ENCODE data around the gene CASKIN2. TPM values are rescaled to one million over a fixed set of nuclear protein-coding genes. Genes with fewer than 3 reads are reported as not detected.
"Not testable (repeated sequence)": the region's sequence is repeated elsewhere in the genome, so short reads cannot be mapped to it uniquely, and the experiment has no call there.

CASKIN2 gene
- total RNA-seq, 1 experiment from 2014 or later: 7.4 TPM

DNA sequence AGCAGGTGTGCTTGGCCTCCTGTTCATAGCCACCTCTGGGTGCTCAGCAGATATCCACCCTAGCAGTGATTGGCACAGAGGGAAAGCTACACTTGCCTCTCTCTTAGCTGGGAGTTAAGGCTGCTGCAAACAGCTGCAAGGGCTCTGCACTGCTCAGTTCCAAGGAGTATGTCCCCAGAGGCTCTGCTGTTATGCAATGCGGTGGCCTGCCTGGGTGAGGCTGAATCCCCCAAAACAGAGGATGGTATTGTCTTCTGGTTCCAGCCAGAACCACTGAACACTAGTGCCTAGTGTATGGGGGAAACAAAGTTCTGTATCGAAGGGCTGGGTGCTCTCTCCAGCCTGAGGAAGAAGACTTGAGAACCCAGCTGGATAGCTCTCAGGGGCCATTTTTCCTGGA is 42.1 kb downstream of the CASKIN2 start:
- DNase-seq (ENCODE audit: low read depth): no peak

DNA sequence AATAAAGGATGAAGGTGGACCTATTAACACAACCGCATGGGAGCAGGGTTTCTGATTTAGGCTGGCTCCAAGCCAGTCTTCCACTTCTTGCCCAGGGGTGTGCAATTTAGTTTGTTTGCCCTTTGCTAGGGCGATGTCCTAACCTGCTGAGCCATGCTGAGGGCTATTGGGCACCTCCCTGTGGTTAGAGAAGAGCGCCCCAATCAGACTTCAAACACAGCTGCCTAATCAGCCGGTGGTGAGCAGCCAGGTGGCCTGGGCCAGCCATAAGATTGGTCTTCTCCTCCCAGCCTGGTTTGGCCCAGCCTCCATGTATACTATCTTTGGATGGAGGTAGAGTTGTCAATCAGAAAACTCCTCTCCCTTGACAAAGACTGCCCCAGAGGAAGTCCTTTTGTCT is 43.2 kb downstream of the CASKIN2 start:
- DNase-seq (ENCODE audit: low read depth): no peak

DNA sequence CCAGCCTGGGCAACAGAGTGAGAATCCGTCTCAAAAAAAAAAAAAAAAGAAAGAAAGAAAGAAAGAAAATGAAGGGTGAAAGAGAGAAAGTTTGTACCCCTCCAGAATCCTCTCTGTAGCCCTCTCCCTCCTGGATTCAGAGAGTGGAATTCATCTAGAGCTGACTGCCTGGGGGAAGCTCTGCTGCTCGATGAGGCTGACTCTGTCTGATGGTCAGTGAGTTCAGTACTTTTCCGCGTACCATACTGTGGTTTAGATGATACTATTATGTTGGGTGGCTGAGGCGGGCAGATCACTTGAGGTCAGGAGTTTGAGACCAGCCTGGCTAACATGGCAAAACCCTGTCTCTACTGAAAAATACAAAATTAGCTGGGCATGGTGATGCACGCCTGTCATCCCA is 44.1 kb downstream of the CASKIN2 start:
- no peak for DNase-seq (ENCODE audit: low read depth)

DNA sequence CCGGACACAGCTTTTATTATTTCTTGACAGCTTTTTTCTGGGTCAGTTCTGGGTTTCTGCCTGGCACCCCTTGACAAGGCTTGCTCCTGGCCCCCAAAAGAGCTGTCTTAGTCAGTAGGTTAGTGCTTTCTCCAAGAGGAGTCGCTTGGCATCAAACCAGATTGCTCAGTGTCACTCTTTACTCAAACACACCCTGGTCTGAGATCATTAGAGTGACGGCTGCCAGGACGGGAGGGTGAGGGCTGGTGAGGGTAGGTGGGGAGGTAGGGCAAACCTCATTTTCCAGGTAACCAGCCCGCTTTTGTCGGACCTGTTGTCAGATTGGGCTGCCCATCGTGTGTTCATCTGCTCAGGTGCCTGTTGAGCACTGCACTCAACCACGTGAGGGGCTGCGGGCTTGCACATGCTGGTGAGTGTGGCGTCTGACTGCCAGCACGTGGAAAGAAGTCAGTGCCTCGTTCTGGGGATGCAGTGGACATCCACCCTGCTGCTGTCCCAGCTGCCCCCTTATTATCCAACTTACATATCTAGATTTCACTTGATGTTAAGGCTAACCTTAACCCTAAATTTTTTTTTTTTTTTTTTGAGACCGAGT is 46.5 kb downstream of the CASKIN2 start:
- no peak for DNase-seq (ENCODE audit: low read depth)

DNA sequence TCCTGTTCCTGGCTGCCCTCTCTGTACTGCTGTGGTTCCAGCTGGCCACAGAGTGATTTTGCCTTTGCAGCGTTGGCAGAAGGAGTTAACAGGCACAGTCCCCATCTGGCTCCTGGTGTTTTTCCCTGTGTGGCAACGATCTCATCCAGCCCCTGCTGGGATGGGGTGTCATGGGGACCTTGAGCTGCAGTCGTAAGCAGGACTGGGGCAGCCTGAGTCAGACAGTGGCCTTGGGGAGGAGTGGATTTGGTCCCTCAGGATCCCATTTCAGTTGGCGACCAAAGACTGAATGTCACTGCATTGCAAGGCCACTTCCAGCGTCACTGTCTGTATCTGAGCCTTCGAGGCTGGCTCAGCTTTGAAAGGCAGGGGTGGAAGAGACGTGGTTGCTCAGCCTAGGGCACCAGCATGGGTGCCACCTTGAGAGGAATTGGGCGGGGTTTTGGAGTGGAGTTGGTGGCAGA is 47.0 kb downstream of the CASKIN2 start:
- no peak for DNase-seq (ENCODE audit: low read depth)

DNA sequence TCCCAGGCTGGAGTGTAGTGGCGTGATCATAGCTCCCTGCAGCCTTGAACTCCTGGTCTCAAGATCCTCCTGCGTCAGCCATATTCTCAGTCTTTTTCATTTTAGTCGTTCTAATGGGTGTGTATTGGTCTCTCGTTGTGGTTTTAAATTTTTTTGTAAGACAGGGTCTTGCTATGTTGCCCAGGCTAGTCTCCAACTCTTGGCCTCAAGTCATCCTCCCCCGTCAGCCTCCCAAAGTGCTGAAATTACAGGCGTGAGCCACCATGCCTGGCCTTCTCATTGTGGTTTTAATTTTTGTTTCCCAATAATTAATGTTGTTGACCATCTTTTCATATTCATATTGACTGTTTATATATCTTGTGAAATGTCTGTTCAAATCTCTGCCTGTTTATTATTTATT is 50.3 kb downstream of the CASKIN2 start:
- no peak for DNase-seq (ENCODE audit: low read depth)

DNA sequence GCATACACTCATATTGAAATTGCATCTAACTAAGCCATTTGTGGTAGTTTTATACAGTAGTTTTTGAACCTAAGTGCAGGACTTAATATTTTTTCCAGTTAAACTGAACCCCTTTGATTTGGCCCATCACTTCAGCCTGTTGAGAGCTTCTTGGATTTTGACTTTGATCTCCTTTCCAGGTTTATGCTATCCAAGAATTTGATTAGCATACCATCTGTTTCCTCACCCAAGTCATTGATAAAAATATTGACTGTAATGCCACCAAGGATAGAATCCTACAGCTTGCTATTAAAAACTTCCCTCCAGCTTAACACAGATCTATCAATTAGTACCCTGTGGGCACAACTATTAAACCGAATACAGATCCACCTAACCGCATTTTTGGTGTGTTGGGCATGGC is 51.7 kb downstream of the CASKIN2 start:
- no peak for DNase-seq (ENCODE audit: low read depth)

DNA sequence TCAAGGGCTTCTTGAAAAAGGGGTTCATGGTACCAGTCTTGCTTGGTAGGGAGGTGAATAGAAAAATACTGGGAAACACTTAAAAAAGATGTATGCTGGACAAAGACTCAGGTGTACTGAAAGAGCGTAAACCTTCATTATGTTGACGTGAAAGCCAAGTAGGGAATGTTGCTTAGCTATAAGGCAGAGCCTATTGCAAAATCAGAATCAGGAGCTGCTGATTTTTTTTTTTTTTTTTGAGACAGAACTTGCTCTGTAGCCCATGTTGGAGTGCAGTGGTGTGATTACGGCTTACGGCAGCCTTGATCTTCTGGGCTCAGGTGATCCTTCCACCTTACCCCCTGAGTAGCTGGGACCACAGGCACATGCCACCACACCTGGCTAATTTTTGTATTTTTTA is 55.0 kb downstream of the CASKIN2 start:
- DNase-seq (ENCODE audit: low read depth): no peak

DNA sequence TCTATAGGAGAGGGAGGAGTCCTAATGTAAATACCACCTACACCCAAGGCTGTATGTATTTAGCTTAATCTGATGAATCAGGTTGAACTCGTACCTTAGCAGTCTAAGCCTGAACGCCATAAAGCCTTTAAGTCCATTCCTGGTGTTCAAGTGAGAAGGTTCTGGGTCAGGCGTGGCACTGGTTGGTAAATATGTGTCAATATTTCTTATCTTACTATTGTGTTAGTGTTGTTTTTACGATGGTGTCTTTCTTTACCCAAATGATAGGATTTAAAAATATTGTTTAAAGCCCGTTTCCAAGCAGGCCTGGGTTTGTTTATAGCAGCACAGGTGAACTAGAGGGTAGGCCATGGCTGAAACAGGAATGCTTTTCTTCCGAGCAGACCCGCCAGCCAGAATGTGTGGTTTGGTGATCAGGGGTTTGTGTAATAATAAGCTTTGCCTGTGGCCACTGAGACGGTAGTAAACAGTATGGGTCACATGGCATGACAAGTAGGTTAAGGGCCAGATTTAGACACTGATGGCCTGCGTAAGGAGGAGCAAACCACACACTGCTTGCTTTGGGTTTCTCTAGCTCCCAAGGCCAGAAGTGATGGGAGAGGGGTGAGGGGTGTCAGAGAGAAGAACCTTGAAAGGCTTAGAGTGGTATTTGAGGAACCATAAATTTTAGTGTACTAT is 55.6 kb downstream of the CASKIN2 start:
- DNase-seq (ENCODE audit: low read depth): no peak

DNA sequence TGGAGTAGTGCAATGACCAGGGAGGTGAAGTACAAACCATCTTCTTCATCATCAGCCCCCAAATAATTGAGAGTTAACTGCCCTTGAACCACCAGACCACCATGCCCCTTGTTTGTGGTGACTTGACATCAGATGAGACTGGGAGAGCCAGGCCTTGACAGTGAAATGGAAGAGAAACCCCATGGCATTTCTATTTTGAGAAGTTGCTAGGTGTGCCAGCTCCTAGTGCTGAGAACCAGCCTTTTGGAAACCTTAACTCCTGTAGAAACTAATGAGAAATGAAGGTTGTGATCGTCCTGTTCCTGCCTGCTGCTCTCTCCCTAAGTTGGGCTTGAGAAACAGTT is 56.1 kb downstream of the CASKIN2 start:
- DNase-seq (ENCODE audit: low read depth): no peak

DNA sequence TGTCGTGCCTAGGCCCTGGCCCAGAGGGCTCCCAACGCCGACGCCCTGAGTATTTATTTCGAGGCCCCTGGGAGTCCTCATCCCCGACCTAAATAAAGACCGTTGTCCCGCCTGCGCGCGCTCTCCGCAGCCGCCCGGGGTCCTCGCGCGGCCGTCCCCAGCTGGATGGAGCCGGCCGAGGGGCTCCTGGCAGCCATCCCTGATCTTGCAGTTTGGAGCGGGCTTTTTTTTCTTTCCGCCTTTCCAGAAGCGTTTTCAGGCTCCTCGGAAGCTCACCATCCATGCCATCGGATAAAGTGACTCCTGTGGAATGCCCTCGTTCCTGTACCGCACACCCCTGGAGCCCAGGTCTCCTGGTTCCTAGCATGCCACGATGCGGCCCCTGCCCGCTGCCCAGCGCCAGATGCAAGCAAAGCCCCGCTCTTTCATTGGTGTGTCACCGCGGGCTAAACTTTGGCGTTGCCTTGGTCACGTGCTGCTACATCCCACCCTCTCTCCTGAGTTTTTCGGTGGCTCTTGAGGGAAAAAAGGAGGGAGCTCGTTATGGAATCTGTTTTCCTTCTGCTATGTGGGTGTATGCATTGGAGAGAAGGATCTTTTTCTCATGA is 58.2 kb downstream of the CASKIN2 start:
- DNase-seq (ENCODE audit: low read depth): no peak

DNA sequence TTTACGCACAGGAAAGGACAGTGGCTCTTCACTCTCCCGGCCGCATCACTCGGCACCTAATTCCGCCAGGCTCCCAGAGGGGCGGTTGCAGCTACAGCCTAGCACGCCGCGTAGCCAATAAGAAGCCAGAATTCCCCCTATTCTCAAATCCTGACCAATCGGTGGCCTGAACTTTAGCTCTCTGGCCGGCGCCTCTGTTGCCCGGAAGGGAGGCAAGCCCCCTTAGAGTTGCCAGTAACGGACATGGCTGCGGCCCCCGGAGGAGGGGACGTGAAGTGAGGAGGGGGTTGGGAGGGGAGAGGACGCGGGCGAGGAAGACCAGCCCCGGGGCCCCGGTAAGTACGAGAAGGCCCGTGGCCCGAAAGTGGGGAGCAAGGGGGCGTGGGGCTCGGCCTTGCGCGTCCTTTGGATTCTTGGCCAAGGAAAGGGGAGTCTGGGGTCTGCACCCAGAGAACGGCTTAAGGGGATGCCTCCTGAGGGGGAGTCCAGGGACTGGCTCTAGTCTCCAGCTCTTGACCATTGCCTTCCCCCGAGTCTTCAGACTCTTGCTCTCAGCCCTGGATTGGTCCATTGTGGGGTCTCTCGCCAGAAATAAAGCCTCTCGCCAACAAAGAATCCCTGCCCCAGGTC is 58.8 kb downstream of the CASKIN2 start, which contains the start of gene TMEM94:
TMEM94 (plus strand) TSS at position 219 of the 630 bp plus-strand sequence. CDS start 15,271 bp downstream, outside the sequence.
- peak; percentile 94 for DNase-seq (ENCODE audit: low read depth)

DNA sequence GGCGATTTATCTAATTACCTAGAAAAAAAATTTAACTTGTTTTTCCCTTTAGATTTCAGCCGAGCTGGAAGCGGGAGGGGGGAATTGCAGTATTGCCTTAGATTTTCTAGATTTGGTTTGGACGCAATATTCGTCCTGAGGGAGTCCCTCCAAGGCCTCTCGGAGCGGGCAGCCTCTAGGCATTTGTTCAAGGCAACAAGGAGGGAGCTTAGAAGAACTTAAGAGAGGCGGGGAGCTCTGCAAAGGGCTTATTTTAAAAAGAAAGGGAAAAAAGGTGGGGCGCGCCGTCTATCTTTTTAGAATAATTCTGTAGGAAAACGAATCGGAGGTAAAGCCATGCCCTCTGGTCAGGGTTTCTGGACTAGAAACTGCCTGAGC is 59.3 kb downstream of the CASKIN2 start:
- DNase-seq (ENCODE audit: low read depth): no peak

DNA sequence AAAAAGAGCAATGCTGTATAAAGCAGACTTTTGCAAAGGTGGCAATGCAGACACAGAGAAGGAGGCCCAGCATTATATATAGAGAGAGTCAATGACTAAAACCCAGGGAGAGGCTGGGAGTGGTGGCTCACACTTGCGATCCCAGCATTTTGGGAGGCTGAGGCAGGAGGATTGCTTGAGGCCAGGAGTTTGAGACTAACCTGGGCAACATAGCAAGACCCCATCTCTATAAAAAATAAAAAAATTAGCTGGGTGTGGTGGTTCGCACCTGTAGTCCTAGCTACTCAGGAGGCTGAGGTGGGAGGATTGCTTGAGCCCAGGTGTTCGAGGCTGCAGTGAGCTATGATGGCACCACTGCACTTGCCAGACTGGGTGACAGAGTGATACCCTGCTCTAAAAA is 60.7 kb downstream of the CASKIN2 start:
- not testable (repeated sequence) for DNase-seq (ENCODE audit: low read depth)

DNA sequence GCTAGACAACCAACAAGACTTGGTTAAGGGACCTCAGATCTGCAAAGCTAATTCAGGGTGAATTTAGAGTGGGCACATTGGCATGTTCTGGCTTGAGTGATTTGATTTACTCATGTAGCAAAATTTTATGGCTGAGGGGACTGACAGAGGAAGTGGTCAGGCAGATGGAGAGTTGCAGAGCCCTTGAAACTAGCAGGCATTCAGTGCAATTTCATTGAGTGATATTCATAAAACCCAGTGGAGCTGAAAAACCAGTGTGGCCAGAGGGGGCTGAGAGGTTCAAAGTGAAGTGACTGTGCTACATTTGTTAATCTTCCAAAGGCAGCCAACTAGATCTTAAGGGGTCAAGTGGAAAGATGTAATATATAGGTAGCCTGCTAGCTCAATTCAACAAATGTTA is 61.1 kb downstream of the CASKIN2 start:
- DNase-seq (ENCODE audit: low read depth): peak; percentile 33

DNA sequence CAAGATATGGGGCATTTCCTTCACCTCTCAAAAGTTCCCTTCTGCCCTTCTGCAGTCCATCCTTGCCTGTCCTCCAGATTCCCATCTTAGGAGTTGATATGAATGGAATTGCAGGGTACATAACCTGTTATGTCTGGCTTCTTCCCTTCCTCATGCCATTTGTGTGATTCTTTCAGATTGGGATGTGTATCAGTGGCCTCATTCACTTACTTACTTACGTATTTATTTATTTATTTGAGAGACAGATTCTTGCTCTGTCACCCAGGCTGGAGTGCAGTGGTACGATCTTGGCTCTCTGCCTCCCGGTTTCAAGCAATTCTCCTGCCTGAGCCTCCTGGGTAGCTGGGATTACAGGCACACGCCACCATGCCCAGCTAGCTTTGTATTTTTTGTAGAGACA is 65.1 kb downstream of the CASKIN2 start:
- no peak for DNase-seq (ENCODE audit: low read depth)

Other genes starting within 250 kb of the CASKIN2 start
- 13.1 and 20.7 TPM in 2 replicates for gene MIF4GD, start 244.3 kb downstream of the CASKIN2 start, total RNA-seq (2014; rRNA removed; shearing (Covaris generic))
- gene SLC25A19, start 226.1 kb downstream of the CASKIN2 start, total RNA-seq (2014; rRNA removed; shearing (Covaris generic)): 31.1 and 32.0 TPM in 2 replicates
- 106 and 134 TPM in 2 replicates for gene GRB2, start 109.9 kb downstream of the CASKIN2 start, total RNA-seq (2014; rRNA removed; shearing (Covaris generic))
- 22.8 and 24.0 TPM in 2 replicates for gene TMEM94, start 58.9 kb downstream of the CASKIN2 start, total RNA-seq (2014; rRNA removed; shearing (Covaris generic))
- gene TSEN54, start 991 bp upstream of the CASKIN2 start, total RNA-seq (2014; rRNA removed; shearing (Covaris generic)): 35.9 and 38.8 TPM in 2 replicates
- gene LLGL2, start 10.2 kb upstream of the CASKIN2 start, total RNA-seq (2014; rRNA removed; shearing (Covaris generic)): not detected in 2 replicates
- 0.93 and 1.4 TPM in 2 replicates for gene MYO15B, start 72.3 kb upstream of the CASKIN2 start, total RNA-seq (2014; rRNA removed; shearing (Covaris generic))
- gene SMIM5, start 117.9 kb upstream of the CASKIN2 start, total RNA-seq (2014; rRNA removed; shearing (Covaris generic)): not detected in 2 replicates
- gene RECQL5, start 151.6 kb upstream of the CASKIN2 start, total RNA-seq (2014; rRNA removed; shearing (Covaris generic)): 19.6 and 23.4 TPM in 2 replicates
- gene SAP30BP, start 151.8 kb upstream of the CASKIN2 start, total RNA-seq (2014; rRNA removed; shearing (Covaris generic)): 60.8 and 65.4 TPM in 2 replicates
- 1.1 and 1.4 TPM in 2 replicates for gene ITGB4, start 205.9 kb upstream of the CASKIN2 start, total RNA-seq (2014; rRNA removed; shearing (Covaris generic))
- gene GALK1, start 249.7 kb upstream of the CASKIN2 start, total RNA-seq (2014; rRNA removed; shearing (Covaris generic)): 33.5 and 37.1 TPM in 2 replicates

Data from HT1080 (cell line).